NT2/D1 (cell line): Measurements from ENCODE around the gene LIMS3.
"Not testable (repeated sequence)": the region's sequence is repeated elsewhere in the genome, so short reads cannot be mapped to it uniquely, and the experiment has no call there.

Experiments used
- SUZ12 ChIP-seq: IDR thresholded peaks from 2 replicates; pipeline ENCODE4 v1.6.1; 2011; ENCODE audit not compliant: insufficient read length, insufficient read depth; ENCODE audit errors: extremely low read depth
- YY1 ChIP-seq: IDR thresholded peaks from 2 replicates; pipeline ENCODE4 v1.6.1; 2011; ENCODE audit not compliant: insufficient read length, insufficient read depth
- ZNF274 ChIP-seq: IDR thresholded peaks from 2 replicates; pipeline ENCODE4 v1.6.1; 2011; ENCODE audit warnings: mild to moderate bottlenecking, low read depth, low read length

- not testable (repeated sequence) for TF ChIP-seq SUZ12, YY1, ZNF274
Measured at GRCh38 chr2:109876625-109877024, 21.9 kb upstream of the LIMS3 start.
